ENCODE data around the gene VWC2L.

DNA sequence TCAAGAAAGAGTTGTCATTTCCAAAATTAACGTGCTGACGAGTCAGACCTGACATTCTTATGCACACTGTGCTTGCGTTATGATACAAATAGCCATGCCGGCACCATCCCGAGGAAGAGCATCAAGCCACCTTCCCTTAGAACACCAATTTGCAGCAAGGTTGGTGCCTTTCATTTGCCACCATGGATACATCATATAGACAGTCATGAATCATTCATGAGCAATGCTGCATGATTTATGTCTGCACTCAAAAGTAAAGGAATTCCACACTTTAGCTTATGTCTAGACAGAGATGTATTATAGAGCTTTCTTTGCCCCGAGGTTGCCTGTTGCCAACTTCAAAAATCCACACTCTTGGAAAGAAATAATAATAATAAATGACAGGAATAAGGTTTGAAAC is 166.9 kb downstream of the VWC2L start:
- TF ChIP-seq, protein P1, sequence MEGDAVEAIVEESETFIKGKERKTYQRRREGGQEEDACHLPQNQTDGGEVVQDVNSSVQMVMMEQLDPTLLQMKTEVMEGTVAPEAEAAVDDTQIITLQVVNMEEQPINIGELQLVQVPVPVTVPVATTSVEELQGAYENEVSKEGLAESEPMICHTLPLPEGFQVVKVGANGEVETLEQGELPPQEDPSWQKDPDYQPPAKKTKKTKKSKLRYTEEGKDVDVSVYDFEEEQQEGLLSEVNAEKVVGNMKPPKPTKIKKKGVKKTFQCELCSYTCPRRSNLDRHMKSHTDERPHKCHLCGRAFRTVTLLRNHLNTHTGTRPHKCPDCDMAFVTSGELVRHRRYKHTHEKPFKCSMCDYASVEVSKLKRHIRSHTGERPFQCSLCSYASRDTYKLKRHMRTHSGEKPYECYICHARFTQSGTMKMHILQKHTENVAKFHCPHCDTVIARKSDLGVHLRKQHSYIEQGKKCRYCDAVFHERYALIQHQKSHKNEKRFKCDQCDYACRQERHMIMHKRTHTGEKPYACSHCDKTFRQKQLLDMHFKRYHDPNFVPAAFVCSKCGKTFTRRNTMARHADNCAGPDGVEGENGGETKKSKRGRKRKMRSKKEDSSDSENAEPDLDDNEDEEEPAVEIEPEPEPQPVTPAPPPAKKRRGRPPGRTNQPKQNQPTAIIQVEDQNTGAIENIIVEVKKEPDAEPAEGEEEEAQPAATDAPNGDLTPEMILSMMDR (IDR thresholded peaks at IDR 0.05), result no peak
- no peak for TF ChIP-seq EP300 (IDR thresholded peaks at IDR 0.05)
